NCI-H187 (cell line): Measurements from ENCODE around the gene PRKAG1.

ENCODE experiments used
- DNase-seq, 2 experiments: peaks; one replicate each; lab custom pipeline; 2025; lab: John Stamatoyannopoulos, UW

The PRKAG1 gene

DNA sequence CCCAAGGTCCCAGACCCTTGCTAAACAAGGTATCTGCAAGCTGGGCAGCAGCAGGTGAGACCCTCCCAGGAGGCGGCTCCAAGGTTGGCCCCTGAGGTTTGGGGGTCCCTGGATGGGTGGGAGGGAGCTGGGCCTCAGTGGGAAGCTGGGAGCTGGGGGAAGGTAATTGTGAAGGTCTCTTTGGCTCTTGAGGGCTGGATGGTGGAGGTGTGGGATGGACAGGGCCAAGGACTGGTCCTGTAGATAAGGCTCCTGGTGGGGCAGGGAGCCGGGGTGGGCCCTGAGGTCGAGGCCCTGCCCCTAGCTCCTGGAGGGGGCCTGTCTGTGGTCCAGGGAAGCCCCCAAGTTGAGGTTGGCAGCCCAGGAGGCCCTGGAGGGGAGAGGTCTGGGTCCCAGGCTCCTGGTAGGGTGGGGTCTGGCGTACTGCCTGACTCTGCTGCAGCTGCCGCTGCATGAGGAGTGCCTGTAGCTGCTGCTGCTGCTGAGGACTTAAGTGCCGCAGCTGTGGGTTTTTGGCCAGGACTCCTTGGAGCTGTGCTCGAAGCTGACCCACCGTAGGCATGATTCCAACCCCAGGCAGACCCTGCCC is 13.1 kb upstream of the PRKAG1 start:
- DNase-seq: no peak

DNA sequence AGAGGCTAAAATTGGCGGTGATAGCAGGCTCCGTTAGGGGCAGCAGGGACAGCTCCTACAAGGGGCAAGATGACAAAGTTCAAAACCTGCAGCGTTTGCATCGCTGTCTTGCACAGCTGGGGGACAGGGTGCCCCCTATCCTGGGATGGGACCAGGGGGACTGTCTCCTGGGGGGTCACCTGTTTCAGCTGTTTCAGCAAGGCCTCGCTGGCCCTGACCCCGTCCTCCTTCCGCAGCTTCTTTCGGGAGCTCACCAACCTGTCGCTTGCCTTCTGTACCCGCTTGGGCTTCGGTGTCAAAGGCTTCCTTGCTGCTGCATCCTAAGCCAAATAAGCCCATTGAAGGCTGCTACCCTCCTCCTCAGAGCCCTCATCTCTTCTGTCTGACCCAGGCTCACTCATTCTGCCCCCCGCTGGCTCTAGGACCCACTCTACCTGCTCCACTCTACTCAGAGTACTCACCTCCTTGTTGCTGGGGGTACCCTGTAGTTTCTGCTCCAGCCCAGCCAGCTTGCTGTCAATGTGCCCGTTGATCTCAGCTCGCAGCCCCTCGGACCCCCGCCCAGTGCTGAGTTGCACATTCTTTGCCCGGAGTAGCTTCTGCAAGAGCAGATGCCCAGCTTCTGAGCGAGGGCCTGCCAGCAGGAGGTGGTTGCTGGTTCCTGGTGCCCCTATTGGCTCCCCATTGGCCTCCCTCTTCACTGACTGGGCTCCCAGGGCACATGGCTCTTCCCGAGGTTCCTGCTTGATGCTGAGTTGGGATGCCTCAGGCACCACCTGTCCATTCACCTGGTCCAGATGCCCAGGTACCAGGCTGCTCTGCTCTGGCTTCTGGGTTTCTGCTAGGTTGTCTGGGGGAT is 12.4 kb upstream of the PRKAG1 start:
- DNase-seq: no peak

DNA sequence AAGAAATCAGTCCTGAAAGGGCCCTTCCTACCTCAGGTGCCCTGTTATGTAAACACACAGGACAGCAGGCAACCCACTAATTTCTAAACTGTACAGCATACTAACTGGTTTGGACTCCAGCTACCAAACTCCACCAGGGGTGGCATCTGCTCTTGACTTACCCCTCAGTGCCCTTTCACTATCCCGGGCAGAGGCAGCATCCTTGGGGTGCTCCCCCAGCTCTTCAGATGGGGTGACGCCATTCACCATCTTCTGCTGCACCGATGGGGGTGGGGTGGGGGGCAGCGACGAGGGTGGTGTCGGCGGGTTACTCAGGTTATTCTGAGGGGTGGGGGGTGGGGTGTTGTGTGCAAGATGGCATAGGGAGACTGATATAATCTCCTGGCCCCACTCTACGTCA is 11.5 kb upstream of the PRKAG1 start:
- no peak for DNase-seq

DNA sequence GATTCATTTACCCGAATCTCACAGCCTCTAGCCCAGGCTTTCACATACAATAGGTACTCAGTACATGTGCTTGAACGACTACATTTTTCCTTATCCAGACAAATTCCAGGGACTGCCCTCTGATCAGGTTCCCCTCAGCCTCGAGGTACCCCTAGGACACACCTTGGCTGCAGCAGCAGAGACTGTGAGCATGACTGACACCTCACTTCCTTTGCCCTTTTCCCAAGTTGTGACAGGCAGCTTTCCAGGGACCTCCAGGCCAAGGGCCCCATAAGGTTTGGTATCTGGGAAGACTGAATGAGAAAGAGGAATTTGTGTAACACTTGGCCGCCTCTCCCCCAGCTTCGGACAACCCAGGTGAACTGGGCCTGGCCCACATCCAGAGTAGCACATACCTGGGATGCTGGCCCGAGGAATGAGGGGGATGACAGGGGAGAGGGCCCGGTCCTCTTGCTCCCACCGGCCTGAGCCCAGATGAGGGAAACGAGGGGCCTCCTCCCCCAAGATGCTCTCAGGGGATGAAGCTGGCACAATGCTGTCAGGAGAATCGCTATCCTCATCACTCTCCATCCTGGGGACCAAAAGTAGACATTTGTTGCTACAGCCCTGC is 10.2 kb upstream of the PRKAG1 start:
- DNase-seq: no peak

DNA sequence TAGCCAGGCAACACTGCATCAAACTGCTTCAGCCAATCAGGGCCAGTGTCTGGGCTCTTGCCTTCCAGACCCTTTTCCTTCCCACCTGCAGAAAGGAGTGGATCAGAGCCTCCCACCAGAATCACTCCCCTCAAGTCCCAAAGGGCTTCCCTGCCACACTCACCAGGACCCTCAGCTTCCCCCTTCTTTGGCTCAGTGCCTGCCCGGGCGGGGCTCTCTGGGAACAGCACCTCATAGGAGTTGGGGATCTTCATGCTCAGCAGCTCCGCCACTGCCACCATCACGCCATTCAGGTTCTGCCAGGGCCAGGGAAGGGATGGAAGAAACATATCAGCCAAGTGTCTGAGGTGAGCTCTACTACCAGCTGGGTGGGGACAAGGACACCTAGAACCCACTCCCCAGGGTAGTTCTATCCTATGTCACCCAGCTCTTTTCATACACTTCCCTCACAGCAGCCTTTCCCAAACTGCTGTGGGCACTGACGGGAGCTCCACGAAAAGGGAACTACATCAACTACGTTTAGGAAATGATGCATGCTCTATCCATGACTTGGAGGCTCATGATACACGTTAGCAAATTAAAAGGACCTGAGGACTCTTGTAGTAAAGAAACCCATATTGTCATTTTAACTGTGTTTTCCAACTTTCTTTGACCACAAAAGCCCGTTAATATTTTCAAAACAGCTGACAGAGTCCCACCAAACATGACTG is 9.4 kb upstream of the PRKAG1 start:
- no peak for DNase-seq

DNA sequence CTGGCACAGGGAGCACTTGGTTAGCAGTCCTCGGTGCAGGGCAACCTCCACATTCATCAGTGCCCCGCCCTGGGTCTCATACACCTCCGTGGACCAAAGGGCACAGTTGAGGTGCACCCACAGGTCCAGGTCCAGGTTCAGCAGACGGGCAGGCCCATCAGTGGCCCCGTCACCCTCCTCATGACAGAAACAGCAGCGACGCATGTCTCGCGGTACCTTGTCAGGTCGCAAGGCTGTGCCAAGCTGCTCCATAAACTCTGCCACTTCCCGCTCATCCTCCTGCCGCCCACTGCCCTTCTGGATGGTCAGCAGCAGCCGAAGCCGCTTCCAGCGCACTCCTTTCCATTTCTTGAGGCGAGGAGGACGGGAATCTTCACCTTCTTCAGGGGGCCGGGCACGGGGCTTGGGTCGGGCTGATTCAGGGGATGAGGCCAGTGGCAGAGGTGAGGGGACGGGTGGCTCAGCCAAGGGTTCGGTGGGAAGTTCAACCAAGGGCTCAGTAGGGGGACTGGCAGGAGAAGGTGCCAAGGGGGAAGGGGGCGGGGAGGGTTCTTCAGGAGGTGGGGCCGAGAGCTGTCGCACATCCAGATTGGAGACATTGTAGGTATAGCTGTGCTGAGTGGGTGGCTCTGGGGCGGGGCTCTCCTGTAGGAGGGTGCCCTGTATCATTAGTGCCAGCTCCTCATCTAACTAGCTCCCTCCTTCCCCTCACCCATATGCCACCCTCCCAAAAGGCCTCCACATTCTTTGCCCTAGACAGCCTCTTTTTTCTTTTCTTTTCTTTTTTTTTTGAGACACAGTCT is 8.3 kb upstream of the PRKAG1 start:
- DNase-seq: no peak

DNA sequence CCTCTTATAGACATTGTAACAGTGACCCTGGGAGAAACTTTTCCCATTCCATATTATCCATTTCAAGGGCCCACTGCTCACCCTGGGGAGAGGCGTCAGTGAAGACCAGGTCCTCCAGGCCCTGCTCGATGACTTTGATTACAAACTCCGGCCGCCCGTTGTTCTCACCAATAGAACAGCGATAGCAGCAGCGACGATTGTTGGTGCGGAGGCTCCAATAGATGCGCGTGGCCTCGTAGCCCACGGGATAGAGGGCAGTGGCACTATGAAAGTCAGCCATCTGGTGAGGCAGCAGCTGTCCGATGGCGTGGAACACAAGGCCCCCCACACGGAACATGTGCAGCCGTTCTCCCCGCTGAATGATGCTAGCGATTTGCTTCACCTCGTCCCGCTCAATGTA is 7.5 kb upstream of the PRKAG1 start:
- no peak for DNase-seq

DNA sequence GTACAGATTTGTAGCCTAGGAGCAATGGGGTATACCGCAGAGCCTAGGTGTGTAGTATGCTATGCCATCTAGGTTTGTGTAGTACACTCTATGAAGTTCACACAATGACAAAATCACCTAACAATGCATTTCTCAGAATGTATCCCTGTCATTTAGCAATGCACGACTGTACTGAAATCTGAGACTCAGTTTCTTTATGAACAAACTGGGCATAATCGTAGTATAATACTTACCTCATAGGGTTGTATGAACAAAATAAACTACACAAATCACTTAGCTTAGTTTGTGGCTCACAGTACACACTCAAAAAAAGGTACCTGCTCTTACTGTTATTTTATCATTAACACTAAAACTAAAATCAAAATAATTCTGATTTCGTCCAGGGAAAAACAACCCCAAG is 6.9 kb upstream of the PRKAG1 start:
- DNase-seq: no peak

DNA sequence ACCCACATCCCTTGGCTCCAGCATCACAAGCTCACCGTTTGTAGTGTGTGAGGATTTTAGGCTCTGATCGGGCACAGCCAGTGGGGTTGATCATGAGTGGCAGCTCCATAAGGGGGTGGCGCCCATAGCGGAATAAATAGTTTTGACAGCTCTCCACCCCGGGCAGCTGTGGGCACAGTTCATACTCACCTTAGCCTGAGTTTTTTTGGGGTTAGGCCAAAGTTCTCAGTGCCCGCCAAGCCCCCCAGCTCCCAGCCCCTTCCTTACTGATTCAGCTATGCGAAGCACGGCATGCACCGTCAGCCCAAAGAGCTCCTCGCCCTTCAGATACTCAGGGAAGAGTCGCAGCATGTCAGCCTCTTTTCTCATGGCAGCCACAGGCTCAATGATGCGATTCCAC is 6.0 kb upstream of the PRKAG1 start:
- no peak for DNase-seq

DNA sequence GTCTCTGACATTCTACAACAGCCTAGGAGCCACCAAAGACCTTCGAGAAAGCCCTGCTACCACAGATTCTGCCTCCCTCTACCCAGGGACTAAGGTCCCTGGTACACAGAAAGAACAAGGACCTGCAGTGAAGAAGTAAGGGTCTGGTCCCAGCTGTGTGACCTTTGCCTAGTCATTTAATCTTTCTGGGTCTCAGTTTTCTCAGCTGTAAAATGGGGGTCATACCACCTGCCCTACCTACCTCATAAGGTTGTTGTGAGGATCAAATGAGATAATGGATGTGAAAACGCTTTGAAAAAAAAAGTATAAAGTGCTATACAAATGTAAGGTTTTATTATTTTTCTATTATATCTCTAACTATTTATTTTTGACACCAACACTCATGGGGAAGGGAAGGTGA is 5.2 kb upstream of the PRKAG1 start:
- DNase-seq: no peak

DNA sequence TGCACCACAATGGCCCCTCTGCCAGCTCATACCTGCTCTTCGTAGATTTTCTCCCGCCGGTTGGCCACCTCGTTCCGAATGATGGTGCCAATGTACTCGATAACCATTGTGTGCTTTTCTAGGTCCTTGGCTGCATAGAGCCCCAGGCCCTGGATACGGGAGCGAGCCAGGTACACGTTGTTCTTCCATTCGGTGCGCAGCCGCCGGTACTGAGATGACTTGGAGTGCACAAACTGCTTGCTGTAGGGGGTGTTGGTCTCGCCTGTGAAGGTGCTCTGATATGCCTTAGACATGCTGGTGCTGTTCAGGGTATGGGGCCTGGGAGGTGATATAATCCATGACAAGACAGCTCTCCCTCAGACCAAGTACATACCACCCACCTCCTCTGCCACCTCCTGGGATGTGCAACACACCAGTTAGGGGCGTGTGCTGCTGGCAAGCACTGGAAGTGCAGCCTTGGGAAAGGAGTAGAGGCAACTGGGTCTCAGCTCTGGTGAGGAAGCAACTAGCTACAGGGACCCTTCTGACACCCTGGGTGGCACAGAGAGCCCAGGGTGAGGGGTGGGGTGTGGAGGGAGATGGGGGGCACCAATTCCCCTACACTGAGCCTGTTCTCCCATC is 4.1 kb upstream of the PRKAG1 start:
- no peak for DNase-seq

DNA sequence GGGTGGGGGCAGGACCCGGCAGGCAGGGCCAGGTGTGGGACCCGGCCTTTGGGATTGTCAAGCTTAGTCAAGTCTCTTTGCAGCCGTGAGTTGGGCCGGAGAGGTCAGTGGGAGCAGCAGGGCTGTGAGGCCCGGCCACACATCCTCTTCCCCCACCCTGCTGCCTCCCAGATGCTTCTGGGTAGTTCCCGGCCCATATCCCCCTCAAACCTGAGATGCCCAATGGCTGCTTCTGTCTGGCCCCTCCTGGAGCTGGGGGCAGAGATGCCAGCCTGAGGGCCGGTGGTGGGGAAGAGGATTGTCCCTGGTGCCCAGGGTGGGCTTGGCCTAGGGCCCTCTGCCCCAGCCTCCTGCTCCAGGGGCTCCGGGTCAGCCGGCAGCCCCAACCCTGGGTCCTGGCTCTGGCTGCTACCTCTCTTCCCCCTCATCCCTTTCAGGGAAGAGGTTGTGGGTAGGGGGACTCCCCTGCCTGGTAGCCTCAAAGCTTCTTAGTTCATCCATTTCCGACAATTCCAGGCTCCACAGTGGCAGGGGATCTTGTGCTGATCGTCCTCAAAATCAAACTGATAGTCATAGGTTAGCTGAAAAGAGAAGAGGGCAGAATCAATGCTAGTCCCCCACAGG is 2.8 kb upstream of the PRKAG1 start:
- DNase-seq: no peak

DNA sequence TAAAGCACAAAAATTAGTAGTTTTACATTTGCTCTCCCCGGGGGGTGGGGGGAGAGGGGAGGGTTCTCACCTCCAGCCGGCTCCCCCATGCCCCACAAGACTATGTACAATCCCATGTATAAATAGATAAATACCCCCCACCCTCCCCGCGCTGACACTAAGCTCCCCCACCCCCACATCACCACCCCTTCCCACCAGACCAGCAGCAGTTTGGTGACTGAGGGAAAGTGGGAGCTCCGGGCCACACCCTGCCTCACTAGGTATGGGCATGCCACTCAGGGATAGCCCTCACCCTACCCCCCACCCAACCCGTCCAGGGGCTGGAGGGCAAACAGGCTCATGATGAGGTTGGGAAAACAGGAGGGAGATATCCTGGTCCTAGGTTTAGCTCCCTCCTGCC is 1.9 kb upstream of the PRKAG1 start:
- DNase-seq: no peak

DNA sequence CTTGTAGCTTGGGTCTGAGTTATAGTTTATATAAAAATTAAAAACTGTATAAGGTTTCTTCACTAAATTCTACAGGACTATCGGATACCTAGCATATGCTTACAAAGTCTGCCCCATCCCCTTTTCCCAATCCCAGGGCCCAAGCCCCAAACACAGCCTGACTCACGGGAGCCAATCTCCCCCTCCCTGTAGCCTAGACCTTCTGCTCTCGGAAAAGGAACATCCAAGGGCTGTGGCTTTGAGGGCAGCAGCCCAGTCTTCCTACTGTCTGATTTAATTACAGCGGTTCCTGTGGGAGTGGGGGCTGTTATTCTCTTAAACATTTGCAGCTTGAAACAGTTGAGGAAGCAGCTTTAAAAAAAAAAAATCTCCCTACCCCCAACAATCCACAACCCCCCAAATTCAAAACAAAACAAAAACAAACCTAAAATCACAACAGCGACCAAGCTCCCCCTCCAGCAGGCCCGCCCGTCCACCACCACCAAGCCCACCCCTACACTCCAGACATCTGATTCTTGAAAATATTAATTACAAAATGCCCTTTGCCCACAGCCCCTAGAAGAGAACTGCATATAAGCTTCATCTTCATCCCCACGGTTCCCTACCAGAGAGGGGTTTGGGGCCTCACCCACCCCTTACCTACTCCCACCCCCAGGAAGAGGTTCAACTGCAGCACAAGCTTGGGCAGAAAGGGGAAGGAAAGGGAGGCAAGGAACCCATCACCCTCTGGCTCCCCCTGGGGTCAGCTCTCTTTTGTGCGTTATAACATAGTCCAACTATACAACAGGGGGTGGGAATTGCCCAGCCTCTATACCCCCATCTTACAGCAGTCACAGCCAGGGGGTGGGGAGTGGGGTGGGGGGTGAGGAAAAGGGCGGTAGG is 1.1 kb upstream of the PRKAG1 start:
- DNase-seq: no peak

DNA sequence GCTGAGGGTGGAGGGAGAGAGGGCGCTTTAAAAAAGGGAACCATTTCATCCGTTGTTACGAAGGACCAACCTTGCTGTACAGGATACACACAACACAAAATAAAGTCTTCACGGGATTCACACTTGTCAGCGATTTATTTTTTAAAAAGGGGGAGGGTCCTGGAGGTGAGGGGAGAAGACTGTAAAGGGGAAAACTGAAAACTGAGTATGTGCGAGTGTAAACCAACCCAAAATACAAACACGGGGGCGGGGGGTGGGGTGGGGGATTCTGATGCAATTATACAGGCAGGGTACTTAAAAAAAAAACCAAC is 499 bp upstream of the PRKAG1 start:
- no peak for DNase-seq

DNA sequence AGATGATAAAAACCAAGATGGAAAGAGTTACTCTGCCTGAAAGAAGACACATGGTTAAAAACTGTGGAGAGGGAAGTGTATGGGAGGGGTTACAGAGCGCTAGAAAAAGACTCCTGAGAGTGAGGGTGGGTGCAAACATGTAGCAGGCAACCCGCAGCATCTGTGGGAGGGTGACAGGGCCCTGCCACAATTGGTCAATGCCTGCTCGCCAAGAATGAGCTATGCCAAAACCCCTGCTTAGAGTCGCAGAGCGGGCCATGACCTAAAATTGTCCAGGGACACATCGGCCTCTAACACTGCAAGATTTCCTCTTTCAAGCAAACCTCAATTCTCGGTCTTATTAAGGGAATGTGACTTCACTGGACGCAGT is 700 bp downstream of the PRKAG1 start:
- no peak for DNase-seq

DNA sequence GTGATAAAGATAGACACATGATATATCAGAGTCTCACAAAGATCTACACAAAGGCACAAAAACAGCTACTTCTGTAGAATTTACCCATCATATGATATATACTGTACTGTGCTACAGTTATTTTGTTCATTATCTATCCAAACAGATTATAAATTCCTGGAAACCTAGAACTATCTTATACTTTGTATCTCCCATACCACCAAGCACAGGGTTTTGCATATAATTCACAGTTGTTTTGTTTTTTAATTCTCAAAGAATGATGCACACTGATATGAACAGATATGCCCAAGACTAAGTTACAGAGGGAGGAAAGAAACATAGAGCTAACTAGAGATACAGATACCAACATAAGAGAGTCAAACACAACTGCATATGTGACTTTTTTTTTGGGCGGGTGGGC is 3.4 kb downstream of the PRKAG1 start:
- DNase-seq: no peak

DNA sequence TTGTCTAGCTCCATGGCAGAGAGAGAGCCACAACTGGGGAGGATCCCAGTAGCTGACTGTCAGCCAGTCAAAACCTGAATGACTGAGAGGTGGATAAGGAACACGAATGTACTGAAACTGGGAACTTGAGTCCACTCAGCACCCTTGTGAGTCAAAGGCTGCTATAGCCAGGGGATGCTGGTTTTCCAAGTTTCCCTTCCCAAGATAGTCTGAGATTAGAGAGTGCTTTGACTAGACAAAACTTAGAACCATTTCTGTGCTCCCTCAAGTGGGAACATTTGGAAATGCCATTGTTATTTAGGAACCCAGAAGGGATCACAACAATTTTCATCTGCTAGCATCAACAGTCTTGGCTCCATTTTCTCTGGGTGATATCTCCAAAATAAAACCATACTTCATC is 4.0 kb downstream of the PRKAG1 start:
- no peak for DNase-seq

DNA sequence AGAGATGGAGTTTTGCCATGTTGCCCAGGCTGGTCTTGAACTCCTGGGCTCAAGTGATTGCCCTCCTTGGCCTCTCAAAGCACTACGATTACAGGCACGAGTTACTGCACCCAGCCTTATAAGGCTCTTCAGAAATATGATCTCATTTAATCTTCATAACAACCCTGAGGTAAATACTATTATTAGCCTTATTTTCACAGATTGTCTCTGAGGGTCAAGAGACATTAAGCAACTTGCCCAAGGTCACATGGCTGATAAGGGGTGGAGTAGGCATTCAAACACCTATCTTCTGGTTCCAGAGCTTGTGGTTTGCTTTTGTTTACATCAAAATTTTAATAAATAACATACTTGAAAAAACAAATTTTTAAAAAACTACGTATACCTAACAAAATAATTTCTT is 5.1 kb downstream of the PRKAG1 start:
- no peak for DNase-seq

DNA sequence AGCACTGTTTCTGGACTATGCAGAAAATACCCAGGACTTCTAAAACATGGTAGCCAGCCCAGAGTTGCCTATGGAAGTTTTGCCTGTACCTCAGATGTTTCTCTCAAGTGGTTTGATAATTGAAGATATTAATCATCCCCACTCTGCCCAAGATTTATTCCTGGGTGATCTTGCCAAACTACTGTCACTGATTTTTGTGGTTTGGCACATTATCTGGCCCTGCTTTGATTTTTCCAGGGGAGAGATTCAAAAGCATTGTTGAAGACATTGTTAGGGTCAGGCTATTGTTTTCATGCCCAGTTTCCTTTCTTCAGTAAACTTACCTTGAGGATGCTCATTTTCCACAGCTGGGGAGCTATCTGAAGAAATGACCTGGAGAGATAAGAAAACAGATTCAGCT is 5.8 kb downstream of the PRKAG1 start:
- no peak for DNase-seq
